Ascending aorta (tissue), 2 donors: ENCODE results near the gene NCOA7. TPM values are rescaled to one million over a fixed set of nuclear protein-coding genes. Genes with fewer than 3 reads are reported as not detected.
"Not testable (repeated sequence)": the region's sequence is repeated elsewhere in the genome, so short reads cannot be mapped to it uniquely, and the experiment has no call there.

ENCODE experiments used
- DNase-seq, 2 donors: peaks; one replicate each; pipeline ENCODE4 v3.0.0-alpha.2; 2019; ENCODE audit warnings: low spot score in 2 of 2
- H3K27ac ChIP-seq, 2 donors: fragments of 200-600 bp; sonication (generic); one replicate each; pipeline ENCODE4 v1.5.1; 2016 to 2017; ENCODE audit warnings: mild to moderate bottlenecking in 1 of 2
- H3K27me3 ChIP-seq: fragments of 200-600 bp; sonication (generic); one replicate; pipeline ENCODE4 v1.5.1; 2017
- H3K36me3 ChIP-seq, 2 donors: fragments of 200-600 bp; sonication (generic); one replicate each; pipeline ENCODE4 v1.5.1; 2016
- H3K4me1 ChIP-seq, 2 donors: fragments of 200-600 bp; sonication (generic); one replicate each; pipeline ENCODE4 v1.5.1; 2016 to 2017; ENCODE audit warnings: mild to moderate bottlenecking in 1 of 2
- H3K4me3 ChIP-seq, 2 donors: fragments of 200-600 bp; sonication (generic); one replicate each; pipeline ENCODE4 v1.5.1; 2016 to 2017; ENCODE audit warnings: mild to moderate bottlenecking in 1 of 2
- H3K9me3 ChIP-seq, 2 donors: fragments of 200-600 bp; sonication (generic); one replicate each; pipeline ENCODE4 v1.5.1; 2016
- CTCF ChIP-seq, 3 experiments: fragments of 200-600 bp in 2 of 3; fragments of 450-650 bp in 1 of 3; sonication (generic) in 2 of 3; IDR thresholded peaks; one replicate each; pipeline ENCODE4 v1.5.1; 2016 to 2019; ENCODE audit warnings: antibody characterized with exemption in 3 of 3, mild to moderate bottlenecking in 1 of 3, moderate library complexity in 1 of 3
- intact Hi-C: fragments of 100-400 bp; cut with DNase I; formaldehyde crosslinking; loops from one replicate; pipeline ENCODE4 v1.15.1; 2023
- total RNA-seq: library from RNA; depleted of rRNA; stranded (reverse); fragments of >200 nt; gene quantifications from one replicate; pipeline ENCODE4 v1.1.0, GENCODE V29; 2016

NCOA7 gene
- total RNA-seq, 1 donor from 2014 or later = 37.4 TPM

- no peak for TF ChIP-seq CTCF (IDR thresholded peaks at IDR 0.05)
- no peak overlapping the region for H3K4me3 ChIP-seq
- intact Hi-C loops = loop anchor here (1.0 to 5.0 kb wide), 2 partner anchors 455 to 617 kb away; partner anchors contain the start of gene TPD52L1
- H3K27ac ChIP-seq = peak overlapping the region in 1 of 2 donors; percentile 4
- H3K4me1 ChIP-seq = peaks cover 0 to 7% of the 10 kb centered on the region in 2 donors
- no peak for DNase-seq
- H3K36me3 ChIP-seq = no peaks in the 10 kb centered on the region
- no peaks in the 10 kb centered on the region for H3K27me3 ChIP-seq
- H3K9me3 ChIP-seq = no peaks in the 10 kb centered on the region
These were observed 21.5 kb upstream of the NCOA7 start for GRCh38 chr6:125769147-125769783.

DNA sequence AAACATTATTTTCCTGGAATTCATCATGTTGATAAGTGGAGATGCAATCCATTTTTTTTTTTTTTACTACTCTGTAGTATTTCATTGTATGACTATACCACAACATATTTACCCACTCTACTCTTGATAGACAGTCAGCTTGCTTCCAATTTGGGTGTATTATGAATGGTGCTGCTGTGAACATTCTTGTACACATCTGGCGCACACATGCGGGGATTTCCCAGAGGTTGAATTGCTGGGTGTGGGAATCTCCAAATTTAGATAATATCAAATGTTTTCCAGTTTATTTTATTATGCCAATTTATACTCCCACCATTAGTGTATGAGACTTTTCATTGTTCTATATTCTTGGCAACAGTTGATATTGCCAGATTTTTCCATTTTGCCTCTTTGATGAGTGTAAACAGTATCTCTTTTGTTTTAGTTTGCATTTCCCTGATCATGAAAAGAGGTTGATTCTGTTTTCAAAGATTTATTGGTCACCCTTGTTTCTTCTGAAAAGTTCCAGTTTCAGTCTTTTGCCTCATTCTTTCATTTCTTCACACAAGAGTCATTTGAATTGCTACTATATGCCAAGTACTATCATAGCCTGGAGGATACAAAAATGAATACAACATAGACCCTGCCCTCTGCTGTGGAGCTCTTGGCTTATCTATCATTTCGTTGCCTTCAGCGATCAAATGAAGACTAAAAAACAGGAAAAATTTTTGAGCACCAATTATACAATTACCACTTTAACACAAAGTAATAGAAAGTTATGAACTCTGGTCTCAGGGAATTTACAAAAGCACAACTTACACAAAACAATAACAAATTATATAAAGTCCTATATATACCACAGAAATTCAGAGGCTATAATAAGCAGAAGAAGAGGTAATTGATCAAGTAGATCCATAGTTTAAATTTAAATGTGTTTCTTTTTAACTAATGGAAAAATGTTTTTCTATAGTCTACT, 17.1 kb upstream of the NCOA7 start:
- Histone ChIP-seq H3K9me3 (no peaks in the 10 kb centered on the region), H3K4me3 (no peak overlapping the region), H3K4me1 (no peaks in the 10 kb centered on the region), H3K27me3 (no peaks in the 10 kb centered on the region), H3K36me3 (no peaks in the 10 kb centered on the region), H3K27ac (no peak overlapping the region)
- TF ChIP-seq CTCF (IDR thresholded peaks at IDR 0.05) = no peak
- intact Hi-C loops = no loop called here
- no peak for DNase-seq

GRCh38 chr6:125776107-125776826, 14.5 kb upstream of the NCOA7 start:
- H3K9me3 ChIP-seq, DNase-seq, H3K4me3 ChIP-seq, H3K4me1 ChIP-seq, H3K27me3 ChIP-seq, H3K36me3 ChIP-seq, H3K27ac ChIP-seq, intact Hi-C loops: not testable (repeated sequence)

DNA sequence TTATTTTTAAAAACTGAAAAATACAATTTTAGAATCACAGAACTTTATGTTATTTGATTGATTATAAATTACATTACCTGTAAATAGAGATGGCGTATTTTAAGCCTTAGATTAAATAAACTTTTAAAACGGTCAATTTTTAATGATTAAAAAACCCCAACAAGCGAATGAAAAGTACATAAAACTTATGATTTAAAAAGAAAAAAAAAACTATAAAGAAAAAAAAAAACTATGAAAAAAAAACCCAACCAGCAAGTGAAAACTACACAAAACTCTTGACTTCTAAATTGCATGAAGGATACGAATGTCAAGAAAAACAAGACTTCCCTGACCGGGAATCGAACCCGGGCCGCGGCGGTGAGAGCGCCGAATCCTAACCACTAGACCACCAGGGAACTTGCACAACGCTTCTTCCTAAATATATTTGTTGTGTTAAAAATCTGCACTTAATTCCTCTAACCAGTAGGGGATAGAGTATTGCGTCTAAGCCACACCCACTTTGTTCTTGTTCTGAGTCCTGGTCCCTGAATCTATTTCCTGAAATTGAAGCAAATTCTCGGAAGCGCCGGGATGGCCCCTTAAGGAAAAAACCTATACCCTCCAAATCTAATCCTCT, 10.7 kb upstream of the NCOA7 start:
- Histone ChIP-seq H3K27me3 (no peaks in the 10 kb centered on the region), H3K36me3 (no peaks in the 10 kb centered on the region), H3K4me3 (peak overlapping the region; percentile 56 to 85), H3K4me1 (peaks cover 0 to 6% of the 10 kb centered on the region in 2 donors), H3K9me3 (no peaks in the 10 kb centered on the region), H3K27ac (peak overlapping the region; percentile 90 to 98)
- DNase-seq = peak; percentile 47 to 94
- intact Hi-C loops = loop anchor here (2.0 to 10.0 kb wide), 3 partner anchors 177 to 1485 kb away; partner anchors contain the start of genes HINT3 and RNF146
- peak in 2 of 3 experiments; percentile 31 to 53 for TF ChIP-seq CTCF (IDR thresholded peaks at IDR 0.05)

- H3K27me3 ChIP-seq = no peaks in the 10 kb centered on the region
- intact Hi-C loops = loop anchor here (2.0 to 10.0 kb wide), 3 partner anchors 176 to 1484 kb away; partner anchors contain the start of genes HINT3 and RNF146
- no peaks in the 10 kb centered on the region for H3K9me3 ChIP-seq
- H3K27ac ChIP-seq = peak overlapping the region; percentile 90 to 98
- H3K4me1 ChIP-seq = peaks cover 0 to 6% of the 10 kb centered on the region in 2 donors
- no peak for TF ChIP-seq CTCF (IDR thresholded peaks at IDR 0.05)
- peak overlapping the region; percentile 56 to 85 for H3K4me3 ChIP-seq
- DNase-seq = peak in 1 of 2 donors; percentile 75
- H3K36me3 ChIP-seq = no peaks in the 10 kb centered on the region
These were observed 10.0 kb upstream of the NCOA7 start for GRCh38 chr6:125780540-125781313.
